Chondrocyte (in vitro differentiated cells): ENCODE measurements around the gene FAM163B. TPM values are rescaled to one million over a fixed set of nuclear protein-coding genes. Genes with fewer than 3 reads are reported as not detected.

Source experiments
- DNase-seq: peaks from one replicate; pipeline ENCODE4 v3.0.0; 2021; ENCODE audit warnings: mixed read lengths, low spot score
- H3K27ac Mint-ChIP-seq: one replicate; pipeline ENCODE4 v1.8.0; 2021; ENCODE audit warnings: mild to moderate bottlenecking, moderate library complexity, mixed read lengths; ENCODE audit not compliant: unreplicated experiment
- H3K27me3 Mint-ChIP-seq: 2 replicates; pipeline ENCODE4 v1.8.0; 2021; ENCODE audit warnings: low read depth, mixed read lengths
- H3K36me3 Mint-ChIP-seq: 2 replicates; pipeline ENCODE4 v1.8.0; 2021; ENCODE audit warnings: low read depth, mixed read lengths
- H3K4me1 Mint-ChIP-seq: 2 replicates; pipeline ENCODE4 v1.8.0; 2021; ENCODE audit warnings: low read depth, mild to moderate bottlenecking, mixed read lengths
- H3K4me3 Mint-ChIP-seq: one replicate; pipeline ENCODE4 v1.8.0; 2021; ENCODE audit warnings: mild to moderate bottlenecking, moderate library complexity, mixed read lengths; ENCODE audit not compliant: unreplicated experiment
- H3K9me3 Mint-ChIP-seq: 2 replicates; pipeline ENCODE4 v1.8.0; 2021; ENCODE audit warnings: low read depth, mixed read lengths
- total RNA-seq: library from RNA; stranded (reverse); gene quantifications from 3 replicates; pipeline ENCODE4 v1.2.1, GENCODE V29; 2021
- TF ChIP-seq, protein P1 (sequence below): fragments of 200-600 bp; sonication (generic); IDR thresholded peaks from 2 replicates; pipeline ENCODE4 v1.5.0; 2021; ENCODE audit warnings: antibody characterized with exemption, mild to moderate bottlenecking, moderate library complexity

The FAM163B gene
- total RNA-seq, 1 donor from 2014 or later = not detected

DNA sequence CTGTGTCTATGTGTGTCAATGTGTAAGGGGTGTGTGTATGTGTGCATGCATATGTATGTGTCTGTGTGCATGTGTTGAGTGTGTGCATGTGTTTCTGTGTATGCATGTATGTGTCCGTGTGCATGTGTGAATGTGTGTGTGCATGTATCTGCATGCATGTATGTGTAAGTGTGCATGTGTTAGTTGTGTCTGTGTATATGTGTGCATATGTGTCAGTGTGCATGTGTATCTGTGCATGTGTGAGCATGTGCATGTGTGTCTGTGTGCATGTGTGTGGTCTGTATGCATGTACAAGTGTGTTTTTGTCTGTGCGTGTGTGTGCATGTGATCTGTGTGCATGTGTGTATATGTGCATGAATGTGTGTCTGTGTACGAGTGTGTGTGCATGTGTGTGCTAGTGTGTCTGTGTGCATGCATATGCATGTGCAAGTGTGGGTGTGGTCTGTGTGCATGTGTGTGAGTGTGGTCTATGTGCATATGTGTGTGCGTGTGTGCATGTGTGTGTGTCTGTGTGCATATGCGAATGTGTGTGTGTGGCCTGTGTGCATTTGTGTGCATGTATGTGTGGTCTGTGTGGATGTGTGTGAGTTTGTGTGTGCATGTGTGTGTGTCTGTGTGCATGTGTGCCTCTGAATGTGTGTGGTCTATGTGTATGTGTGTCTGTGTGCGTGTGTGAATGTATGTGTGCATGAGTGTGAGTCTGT is 9.6 kb downstream of the FAM163B start:
- TF ChIP-seq, protein P1, sequence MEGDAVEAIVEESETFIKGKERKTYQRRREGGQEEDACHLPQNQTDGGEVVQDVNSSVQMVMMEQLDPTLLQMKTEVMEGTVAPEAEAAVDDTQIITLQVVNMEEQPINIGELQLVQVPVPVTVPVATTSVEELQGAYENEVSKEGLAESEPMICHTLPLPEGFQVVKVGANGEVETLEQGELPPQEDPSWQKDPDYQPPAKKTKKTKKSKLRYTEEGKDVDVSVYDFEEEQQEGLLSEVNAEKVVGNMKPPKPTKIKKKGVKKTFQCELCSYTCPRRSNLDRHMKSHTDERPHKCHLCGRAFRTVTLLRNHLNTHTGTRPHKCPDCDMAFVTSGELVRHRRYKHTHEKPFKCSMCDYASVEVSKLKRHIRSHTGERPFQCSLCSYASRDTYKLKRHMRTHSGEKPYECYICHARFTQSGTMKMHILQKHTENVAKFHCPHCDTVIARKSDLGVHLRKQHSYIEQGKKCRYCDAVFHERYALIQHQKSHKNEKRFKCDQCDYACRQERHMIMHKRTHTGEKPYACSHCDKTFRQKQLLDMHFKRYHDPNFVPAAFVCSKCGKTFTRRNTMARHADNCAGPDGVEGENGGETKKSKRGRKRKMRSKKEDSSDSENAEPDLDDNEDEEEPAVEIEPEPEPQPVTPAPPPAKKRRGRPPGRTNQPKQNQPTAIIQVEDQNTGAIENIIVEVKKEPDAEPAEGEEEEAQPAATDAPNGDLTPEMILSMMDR = no peak
- Mint-ChIP-seq H3K4me1 (no peaks in the 10 kb centered on the region), H3K27me3 (peaks cover 28% of the 10 kb centered on the region), H3K4me3 (no peak overlapping the region), H3K27ac (no peak overlapping the region), H3K36me3 (peaks cover 7% of the 10 kb centered on the region), H3K9me3 (peaks cover 21% of the 10 kb centered on the region)
- no peak for DNase-seq

DNA sequence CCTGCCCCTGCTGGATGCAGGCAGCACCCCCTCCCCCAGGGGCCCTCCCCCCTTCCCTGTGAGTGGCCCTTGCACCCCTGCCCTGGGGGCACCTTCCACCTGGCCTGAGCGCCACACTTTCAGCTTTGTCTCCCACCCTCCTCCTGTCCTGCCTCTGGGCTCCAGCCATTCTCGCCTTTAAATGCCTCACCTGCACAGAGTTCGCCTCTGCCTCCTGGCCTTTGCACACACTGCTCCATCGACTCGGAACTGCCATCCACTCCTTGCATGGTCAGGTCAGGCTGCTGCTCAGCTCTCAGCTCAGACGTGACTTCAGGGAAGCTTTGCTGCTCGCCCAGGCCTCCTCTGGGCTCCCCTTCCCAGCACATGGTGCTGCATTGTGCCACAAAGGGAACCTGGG is 10.2 kb downstream of the FAM163B start:
- DNase-seq = no peak
- Mint-ChIP-seq H3K4me1 (no peaks in the 10 kb centered on the region), H3K27ac (no peak overlapping the region), H3K36me3 (peaks cover 7% of the 10 kb centered on the region), H3K4me3 (no peak overlapping the region), H3K9me3 (peaks cover 21% of the 10 kb centered on the region), H3K27me3 (peaks cover 28% of the 10 kb centered on the region)
- TF ChIP-seq, protein P1 = no peak

DNA sequence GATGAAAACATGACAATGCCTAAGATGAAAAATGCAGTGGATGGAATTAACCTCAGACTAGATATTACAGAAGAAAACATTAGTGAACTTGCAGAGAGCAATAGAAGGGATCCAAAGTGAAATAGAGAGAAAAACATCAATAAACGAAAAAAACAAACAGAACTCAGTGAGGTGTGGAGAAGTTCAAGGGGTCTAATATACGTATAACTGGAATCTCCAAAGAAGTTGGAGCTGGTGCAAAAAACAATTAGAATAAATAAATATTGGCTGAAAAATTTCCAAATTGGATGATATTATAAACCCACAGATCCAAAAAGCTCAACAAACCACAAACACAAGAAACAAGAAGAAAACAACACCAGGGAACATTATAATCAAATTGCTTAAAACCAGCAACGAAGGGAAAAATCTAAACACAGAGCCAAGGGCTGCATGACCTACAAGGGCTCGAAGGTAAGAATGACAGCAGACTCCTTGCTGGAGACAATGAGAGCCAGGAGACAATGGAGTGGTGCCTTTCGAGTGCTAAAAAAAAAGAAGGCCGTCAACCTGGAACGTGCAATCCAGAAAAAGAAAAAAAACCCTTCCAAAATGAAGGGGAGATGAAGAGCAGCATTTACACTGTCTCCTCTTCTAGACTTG is 11.8 kb downstream of the FAM163B start:
- H3K4me1 Mint-ChIP-seq = no peaks in the 10 kb centered on the region
- peaks cover 26% of the 10 kb centered on the region for H3K27me3 Mint-ChIP-seq
- no peak for DNase-seq
- no peak overlapping the region for H3K27ac Mint-ChIP-seq
- peaks cover 21% of the 10 kb centered on the region for H3K9me3 Mint-ChIP-seq
- TF ChIP-seq, protein P1 = no peak
- H3K36me3 Mint-ChIP-seq = peaks cover 7% of the 10 kb centered on the region
- H3K4me3 Mint-ChIP-seq = no peak overlapping the region

DNA sequence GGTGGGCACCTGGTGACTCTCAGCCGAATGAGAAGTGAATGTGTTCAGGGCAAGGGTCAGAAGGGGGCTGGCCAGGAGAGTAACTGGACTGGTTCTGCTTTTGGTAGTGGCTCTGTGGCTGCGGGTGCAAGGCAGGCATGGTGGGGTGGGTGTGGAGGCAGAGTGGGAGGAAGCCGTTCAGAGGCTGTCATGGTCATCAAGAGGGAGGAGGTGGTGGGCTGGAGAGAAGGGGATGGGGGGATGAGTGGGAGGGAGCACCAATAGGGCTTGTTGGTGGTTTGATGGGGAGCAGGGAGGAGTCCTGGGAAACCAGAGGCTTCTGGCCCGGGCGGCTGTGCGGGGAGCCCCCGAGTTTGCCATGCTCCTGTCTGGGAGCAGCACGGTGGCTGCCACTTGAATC is 13.3 kb downstream of the FAM163B start:
- H3K36me3 Mint-ChIP-seq = peaks cover 7% of the 10 kb centered on the region
- peaks cover 20% of the 10 kb centered on the region for H3K27me3 Mint-ChIP-seq
- H3K9me3 Mint-ChIP-seq = peaks cover 21% of the 10 kb centered on the region
- no peaks in the 10 kb centered on the region for H3K4me1 Mint-ChIP-seq
- H3K27ac Mint-ChIP-seq = no peak overlapping the region
- TF ChIP-seq, protein P1 = no peak
- DNase-seq = no peak
- no peak overlapping the region for H3K4me3 Mint-ChIP-seq

DNA sequence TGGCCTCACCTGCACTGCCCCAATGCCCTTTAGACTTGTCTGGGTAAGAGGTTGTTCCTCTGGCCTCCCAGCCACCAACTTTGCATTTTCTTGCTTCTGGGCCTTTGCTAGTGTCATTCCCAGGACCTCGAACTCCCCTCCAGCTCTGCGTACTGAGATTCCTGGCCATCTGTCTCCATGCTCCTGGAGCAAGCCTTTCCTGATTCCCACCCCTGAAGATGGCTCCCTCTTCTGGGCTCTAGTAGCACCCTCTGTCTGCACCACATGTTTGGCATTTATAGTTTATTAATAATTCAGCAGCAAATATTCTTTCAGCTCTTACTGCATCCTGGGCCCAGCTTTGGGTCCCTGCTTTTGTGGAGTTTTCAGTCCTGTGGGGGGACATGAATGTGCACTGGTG is 14.9 kb downstream of the FAM163B start:
- TF ChIP-seq, protein P1 = no peak
- Mint-ChIP-seq H3K4me1 (no peaks in the 10 kb centered on the region), H3K27me3 (peaks cover 20% of the 10 kb centered on the region), H3K27ac (no peak overlapping the region), H3K4me3 (no peak overlapping the region), H3K9me3 (peaks cover 21% of the 10 kb centered on the region), H3K36me3 (peaks cover 7% of the 10 kb centered on the region)
- no peak for DNase-seq
